HG03060 (cell line): ENCODE results near the gene RIN3.

Experiments
- ATAC-seq: cut with Tn5 transposase; IDR thresholded peaks from one replicate; pipeline ENCODE4 v1.9.1; 2021; ENCODE audit warnings: low read depth, moderate number of reproducible peaks; ENCODE audit not compliant: unreplicated experiment

Gene RIN3

DNA sequence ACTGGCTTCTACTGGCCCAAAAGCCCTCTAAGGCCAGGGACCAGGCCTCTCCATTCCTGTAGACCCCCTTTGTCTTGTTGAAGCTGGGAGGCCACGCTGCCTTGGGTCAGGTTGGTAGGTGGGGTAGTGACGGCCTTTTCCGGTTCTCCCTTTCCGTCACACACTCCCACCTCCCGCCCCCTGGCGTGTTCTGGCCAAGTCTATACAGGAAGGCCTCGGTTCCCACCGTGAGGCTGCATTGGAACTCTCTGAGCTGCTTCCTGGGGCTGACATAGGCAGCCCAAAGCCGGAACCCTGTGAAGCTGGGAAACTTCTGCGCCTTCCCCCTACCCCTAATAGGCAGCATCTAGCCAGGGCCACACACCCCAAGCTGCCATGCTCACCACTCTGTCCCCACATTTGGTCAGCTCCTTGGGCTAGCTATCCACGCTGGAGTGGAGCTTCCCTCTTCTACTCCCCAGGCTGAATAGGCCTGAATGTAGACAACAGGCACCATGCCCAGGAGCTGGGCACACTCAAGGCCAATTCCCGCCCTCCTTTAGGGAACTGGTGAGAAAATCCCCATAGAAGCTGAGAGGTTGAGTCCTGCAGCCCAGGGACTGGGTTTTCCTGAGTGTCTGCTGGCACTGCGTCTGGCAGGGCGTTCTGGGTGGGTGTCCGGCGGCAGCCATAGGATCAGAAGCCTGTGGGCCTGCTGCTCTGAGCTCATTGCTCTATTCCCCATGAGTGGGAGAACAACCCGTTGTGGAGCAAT is 35.7 kb downstream of the RIN3 start:
- no peak for ATAC-seq

GRCh38 chr14:92549859-92550230 is 36.3 kb downstream of the RIN3 start:
- no peak for ATAC-seq

GRCh38 chr14:92551044-92551841 is 37.7 kb downstream of the RIN3 start:
- peak; percentile 66 for ATAC-seq

GRCh38 chr14:92552066-92552465 is 38.5 kb downstream of the RIN3 start:
- no peak for ATAC-seq

GRCh38 chr14:92553438-92553837 is 39.9 kb downstream of the RIN3 start:
- ATAC-seq, result no peak

DNA sequence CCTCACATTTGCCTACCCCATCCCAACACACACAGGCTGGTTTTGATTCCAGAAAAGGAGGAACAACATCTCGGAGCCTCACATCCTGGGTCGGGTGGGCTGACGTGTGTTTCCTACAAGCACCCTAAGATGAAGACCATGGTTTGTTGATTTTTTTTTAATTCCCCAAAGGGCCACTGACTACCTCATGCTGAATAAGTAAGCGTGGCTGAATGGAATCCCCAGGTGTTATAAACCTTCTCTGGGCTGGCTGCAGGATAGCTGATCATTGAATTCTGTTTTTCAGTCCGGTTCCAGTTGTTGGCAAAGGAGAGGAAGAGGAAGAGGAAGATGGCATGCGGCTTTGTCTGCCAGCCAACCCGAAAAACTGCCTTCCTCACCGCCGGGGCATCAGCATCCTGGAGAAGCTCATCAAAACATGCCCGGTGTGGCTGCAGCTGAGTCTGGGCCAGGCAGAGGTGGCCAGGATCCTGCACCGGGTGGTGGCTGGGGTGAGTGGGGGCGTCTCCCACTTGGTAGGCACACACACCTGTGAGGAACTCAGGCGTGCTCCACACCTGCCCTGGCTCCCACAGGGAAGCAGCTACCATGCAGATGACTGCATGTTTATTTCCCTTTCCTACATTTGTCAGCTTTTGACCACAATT is 42.0 kb downstream of the RIN3 start:
- no peak for ATAC-seq

DNA sequence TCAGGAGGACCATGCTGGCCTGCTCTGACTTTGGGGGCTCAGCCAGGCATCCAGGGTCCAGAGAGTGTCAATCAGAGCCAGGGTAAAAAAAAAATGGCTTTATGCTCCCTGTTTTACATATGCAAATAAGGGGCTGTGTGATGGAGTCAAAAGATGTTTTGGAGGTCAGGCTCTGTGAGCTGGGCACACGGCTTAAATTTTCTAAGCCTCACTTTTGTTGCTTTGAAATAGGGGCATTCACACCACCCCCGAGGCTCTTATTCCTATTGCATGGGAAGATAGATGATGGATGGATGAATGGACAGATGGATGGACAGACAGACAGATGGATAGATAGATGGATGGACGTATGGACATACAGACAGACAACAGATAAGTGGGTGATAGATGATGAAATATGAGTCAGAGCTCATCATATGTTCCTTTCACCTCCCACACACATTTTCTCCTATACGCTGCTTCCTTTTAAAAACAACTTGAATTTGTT is 42.7 kb downstream of the RIN3 start:
- no peak for ATAC-seq

DNA sequence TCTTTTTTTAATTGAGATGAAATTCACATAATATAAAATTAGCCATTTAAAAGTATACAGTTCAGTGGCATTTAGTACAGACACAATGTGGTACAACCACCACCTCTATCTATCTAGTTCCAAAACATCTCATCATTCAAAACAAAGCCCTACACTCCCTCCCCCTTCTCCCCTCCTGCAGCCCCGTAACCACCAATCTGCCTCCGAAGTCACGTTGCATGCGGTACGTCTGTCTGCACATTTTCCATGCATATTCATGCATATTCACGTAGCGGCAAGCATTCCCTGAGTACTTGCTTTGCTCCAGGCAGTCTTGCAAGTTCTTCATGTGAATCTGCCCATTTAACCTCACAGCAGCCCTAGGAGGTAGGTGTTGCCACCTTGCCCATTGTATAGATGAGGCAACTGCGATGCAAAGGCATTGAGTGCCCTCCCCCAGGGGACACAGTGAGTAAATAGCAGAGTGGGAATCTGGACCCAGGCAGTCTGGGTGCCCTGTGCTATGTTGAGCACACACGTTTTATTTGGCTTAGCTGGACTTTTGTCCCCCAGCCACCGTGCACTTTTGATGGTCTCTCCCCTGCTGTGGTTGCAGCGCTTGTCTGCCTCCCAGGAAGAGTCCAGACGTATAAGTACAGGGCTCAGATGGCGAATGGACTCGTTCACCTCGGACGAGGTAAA is 43.4 kb downstream of the RIN3 start:
- ATAC-seq, result no peak

- no peak for ATAC-seq
Observed at GRCh38 chr14:92557544-92557912, 43.9 kb downstream of the RIN3 start.

DNA sequence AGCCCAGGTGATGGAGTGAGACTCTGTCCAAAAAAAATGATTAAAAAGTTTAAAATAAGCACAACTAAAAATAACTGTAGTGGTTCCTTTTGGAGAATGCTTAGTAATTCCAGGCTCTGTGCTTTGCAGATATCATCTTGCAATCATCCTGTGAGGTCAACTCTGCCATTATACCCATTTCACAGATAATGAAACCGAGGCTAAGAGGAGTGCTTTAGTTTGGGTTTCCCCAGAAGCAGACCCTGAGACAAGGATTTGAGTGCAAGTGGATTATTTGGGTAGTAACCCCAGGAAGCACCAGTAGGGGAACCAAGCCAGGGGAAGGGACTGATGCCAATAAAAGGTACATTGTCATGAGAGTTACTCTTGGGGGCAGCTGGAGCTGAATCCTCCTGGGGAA is 44.7 kb downstream of the RIN3 start:
- no peak for ATAC-seq

GRCh38 chr14:92559486-92559885 is 45.9 kb downstream of the RIN3 start:
- ATAC-seq, result no peak

- no peak for ATAC-seq
Observed at GRCh38 chr14:92560106-92560865, 46.7 kb downstream of the RIN3 start.

DNA sequence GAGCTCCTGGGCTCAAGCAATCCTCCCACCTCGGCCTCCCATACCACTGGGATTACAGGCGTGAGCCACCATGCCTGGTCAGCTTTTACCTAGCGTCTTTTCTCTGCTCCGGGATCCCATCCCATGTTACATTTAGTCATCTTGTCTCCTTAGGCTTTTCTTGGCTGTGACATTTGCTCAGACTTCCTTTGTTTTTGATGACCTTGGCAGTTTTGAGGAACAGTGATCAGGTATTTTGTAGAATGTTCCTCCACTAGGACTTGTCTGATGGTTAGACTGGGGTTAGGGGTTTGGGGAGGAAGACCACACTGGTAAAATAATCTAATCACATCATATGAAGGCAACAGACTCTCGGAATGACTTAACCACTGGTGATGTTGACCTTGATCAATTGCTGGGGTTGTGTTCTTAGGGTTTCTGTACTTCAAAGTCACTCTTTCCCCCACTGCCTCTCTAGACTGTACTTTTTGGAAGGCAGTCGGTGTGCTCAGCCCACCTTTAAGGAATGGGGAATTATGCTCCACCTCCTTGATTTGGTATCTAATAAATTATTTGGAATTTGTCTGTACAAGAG is 48.4 kb downstream of the RIN3 start:
- no peak for ATAC-seq

DNA sequence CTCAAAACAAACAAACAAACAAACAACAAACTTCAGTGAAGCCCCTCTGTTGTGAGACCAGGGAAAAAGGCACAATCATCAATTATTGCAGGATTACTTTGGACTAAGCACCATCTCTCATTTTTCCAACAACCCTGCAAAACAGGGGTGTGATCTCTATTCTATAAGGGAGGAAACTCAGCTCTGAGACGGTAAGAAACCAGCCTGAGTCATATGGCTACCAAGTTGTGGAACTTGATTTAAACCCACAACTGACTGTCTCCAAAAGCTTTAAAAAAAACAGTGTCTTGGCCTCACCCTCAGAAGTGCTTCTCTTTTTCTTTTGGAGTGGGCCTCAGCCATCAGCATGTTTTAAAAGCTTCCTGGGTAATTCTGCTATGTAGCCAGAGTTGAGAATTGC is 49.8 kb downstream of the RIN3 start:
- ATAC-seq, result peak; percentile 61

DNA sequence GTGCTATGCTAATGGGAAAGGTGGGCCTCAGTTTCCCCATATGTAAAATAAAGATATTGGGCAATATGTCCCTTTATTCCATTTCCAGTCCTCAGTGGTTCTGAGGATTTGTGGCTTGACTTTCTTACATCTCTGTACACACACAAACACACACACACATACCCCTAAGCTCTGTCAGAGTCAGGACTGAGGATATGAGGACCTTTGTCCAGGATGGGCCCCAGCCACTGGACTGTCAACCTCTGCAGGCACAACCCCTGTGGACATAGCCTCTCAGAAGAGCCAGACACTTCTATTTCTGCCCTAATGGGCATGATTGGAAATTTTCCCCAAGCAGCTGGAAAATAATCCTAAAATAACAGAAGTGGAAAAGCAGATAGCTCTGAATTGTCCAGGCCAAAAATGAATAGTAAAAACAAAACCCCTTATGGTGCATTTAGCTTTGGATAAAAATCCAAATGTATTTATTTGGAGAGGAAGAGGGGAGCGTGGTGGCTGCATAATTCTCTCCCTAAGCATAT is 50.2 kb downstream of the RIN3 start:
- ATAC-seq, result no peak

- no peak for ATAC-seq
Observed at GRCh38 chr14:92564344-92565039, 50.9 kb downstream of the RIN3 start.

DNA sequence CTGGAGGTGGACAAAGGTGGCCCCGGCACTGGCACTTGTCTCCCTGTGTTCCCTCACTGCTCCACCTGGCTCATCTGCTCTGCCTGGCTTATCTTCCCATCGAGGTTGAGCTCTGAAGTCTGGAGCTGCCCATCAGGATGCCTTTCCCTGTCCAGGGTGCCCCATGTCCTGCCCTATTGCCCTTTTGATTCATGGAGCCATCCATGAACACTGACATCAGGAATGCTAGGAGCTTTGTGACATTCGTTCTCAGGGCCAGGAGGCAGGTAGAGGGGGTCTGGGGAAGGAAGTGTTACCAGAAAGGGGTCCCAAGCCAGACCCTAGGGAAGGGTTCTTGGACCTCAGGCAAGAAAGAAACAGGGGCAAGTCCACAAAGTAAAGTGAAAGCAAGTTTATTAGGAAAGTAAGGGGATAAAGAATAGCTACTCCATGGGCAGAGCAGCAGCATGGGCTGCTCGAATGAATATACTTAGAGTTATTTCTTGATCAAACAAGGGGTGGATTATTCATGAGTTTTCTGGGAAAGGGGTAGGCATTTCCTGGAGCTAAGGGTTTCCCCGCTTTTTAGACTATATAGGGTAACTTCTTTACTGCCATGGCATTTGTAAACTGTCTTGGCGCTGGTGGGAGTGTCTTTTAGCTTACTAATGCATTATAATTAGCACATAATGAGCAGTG is 51.6 kb downstream of the RIN3 start:
- no peak for ATAC-seq

GRCh38 chr14:92565718-92566115 is 52.1 kb downstream of the RIN3 start:
- ATAC-seq, result no peak
